Thyroid gland (tissue), 4 donors: ENCODE results near the gene TDRD7. TPM values are rescaled to one million over a fixed set of nuclear protein-coding genes. Genes with fewer than 3 reads are reported as not detected.

Experiments
- DNase-seq, 2 donors: peaks; one replicate each; pipeline ENCODE4 v3.0.0-alpha.2; 2019
- H3K27ac ChIP-seq, 3 donors: fragments of 200-600 bp; sonication (generic); 1 replicate in 2 of 3; 2 replicates in 1 of 3; pipeline ENCODE4 v1.5.1; 2016 to 2019; ENCODE audit warnings: mild to moderate bottlenecking in 1 of 3, moderate library complexity in 1 of 3
- H3K27me3 ChIP-seq: fragments of 200-600 bp; sonication (generic); one replicate; pipeline ENCODE4 v1.5.1; 2019
- H3K36me3 ChIP-seq, 2 donors: fragments of 200-600 bp; sonication (generic); one replicate each; pipeline ENCODE4 v1.5.1; 2016 to 2019
- H3K4me1 ChIP-seq, 2 donors: fragments of 200-600 bp; sonication (generic); one replicate each; pipeline ENCODE4 v1.5.1; 2017 to 2019
- H3K4me3 ChIP-seq, 3 donors: fragments of 200-600 bp; sonication (generic); replicated peaks in 1 of 3; 1 replicate in 2 of 3; 2 replicates in 1 of 3; pipeline ENCODE4 v1.5.1; 2016; ENCODE audit warnings: mild to moderate bottlenecking in 1 of 3
- H3K9me3 ChIP-seq: fragments of 200-600 bp; sonication (generic); one replicate; pipeline ENCODE4 v1.5.1; 2017
- CTCF ChIP-seq, 6 experiments: fragments of 200-600 bp in 3 of 6; fragments of 450-650 bp in 3 of 6; sonication (generic) in 3 of 6; IDR thresholded peaks; one replicate each; pipeline ENCODE4 v1.5.1; 2016 to 2019; ENCODE audit warnings: antibody characterized with exemption in 6 of 6, mild to moderate bottlenecking in 2 of 6, inconsistent platforms in 1 of 6, moderate library complexity in 1 of 6
- POLR2A ChIP-seq, 2 donors: fragments of 450-650 bp; IDR thresholded peaks; one replicate each; pipeline ENCODE4 v1.6.1; 2017; ENCODE audit warnings: antibody characterized with exemption in 2 of 2, mild to moderate bottlenecking in 2 of 2, moderate library complexity in 1 of 2
- WGBS, 2 donors: methylation state at CpG; one replicate each; pipeline ENCODE4 v1.1.5; 2017; 5-methylcytosine and 5-hydroxymethylcytosine counted together
- intact Hi-C: fragments of 100-400 bp; cut with DNase I; formaldehyde crosslinking; loops from one replicate; pipeline ENCODE4 v1.15.1; 2023
- total RNA-seq, 4 donors: library from RNA; depleted of rRNA; stranded (reverse); fragments of >200 nt; gene quantifications; one replicate each; pipeline ENCODE4 v1.2.3, GENCODE V29; 2016

The TDRD7 gene
- total RNA-seq, 4 donors from 2014 or later: 9.9 to 12.8 (median 11.4) TPM

DNA sequence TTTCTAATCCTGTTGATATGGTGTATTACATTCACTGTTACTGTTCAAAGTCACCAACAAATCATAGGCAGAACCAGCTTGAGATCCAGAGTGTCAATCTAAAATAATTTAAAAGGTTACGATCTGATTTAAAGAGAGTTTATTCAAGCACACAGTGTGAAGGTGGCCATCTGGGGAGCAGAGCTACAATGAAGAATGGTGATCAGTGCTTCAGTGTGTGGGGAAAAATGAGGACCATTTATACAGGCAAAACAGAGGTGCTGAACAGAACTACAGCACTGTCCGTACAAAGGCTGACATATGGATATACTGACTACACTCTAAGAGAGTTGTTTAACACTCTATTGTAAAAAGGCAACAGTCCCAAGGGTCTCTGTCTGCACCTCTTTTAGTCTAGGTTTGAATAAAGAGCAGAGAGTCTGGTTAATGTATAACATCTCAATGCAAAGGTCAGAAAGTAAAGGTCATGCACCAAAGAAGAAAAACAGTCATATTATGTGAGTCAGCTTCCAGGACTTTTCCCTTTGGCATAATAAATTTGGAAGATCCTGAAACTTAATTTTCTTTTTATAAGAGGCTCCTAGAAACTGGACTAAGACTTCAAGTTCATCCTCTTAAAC is 29.7 kb upstream of the TDRD7 start:
- Histone ChIP-seq H3K4me3 (no peak overlapping the region), H3K27ac (no peak overlapping the region), H3K36me3 (no peaks in the 10 kb centered on the region), H3K27me3 (no peaks in the 10 kb centered on the region), H3K9me3 (no peaks in the 10 kb centered on the region), H3K4me1 (peaks cover 0 to 3% of the 10 kb centered on the region in 2 donors)
- DNase-seq: no peak
- 82 to 90% methylated on average over 2 of the region's 2 CpGs for WGBS, 2 donors
- TF ChIP-seq CTCF (IDR thresholded peaks at IDR 0.05) (no peak), POLR2A (IDR thresholded peaks at IDR 0.05) (no peak)
- intact Hi-C loops: no loop called here

DNA sequence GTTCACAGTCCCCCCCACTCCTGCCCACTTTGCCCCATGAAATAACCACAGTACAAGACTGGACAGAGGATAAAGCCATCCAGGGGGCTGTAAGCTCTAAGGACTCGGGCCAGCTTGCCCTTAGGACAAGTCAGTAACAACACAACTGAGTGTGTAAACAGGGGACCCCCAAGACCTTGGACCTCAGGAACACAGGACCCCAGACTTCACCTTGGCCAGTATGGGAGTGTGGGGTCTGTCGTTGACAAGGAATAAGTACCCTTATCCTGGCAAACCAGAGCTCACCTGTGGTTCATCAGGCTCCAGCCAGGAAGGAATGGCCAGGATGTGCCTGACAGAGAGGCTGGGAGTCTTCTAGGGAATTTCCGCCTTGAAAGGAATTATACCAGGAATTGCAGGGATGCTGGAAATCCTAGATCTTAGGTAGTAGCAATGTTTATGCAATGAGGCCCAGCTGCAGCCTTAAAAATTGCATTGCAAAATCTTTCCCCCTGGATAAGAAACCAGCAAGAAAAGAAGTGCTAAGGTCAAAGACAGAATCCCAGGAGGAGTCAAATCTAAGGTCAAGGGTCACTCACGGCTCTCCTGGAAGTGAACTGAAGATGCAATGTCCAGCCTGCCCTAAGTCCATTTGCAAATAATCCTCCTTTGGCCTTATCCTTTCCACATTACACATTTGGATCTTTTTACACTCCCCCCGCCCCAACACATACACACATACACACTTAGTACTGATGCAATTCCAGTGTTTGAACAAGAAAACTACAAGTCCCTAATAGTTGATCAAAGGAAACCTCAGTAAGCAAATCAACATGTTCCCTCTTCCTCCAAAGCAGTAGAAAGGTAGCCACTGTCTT is 27.3 kb upstream of the TDRD7 start:
- Histone ChIP-seq H3K4me3 (no peak overlapping the region), H3K27me3 (no peaks in the 10 kb centered on the region), H3K4me1 (peaks cover 0 to 5% of the 10 kb centered on the region in 2 donors), H3K9me3 (no peaks in the 10 kb centered on the region), H3K27ac (no peak overlapping the region), H3K36me3 (no peaks in the 10 kb centered on the region)
- no peak for DNase-seq
- intact Hi-C loops: no loop called here
- WGBS, 2 donors: 76 to 87% methylated on average over 5 of the region's 5 CpGs
- TF ChIP-seq CTCF (IDR thresholded peaks at IDR 0.05): no peak
- no peak for TF ChIP-seq POLR2A (IDR thresholded peaks at IDR 0.05)

- WGBS, 2 donors: 81 to 90% methylated on average over 10 to 11 of the region's 15 CpGs
- Histone ChIP-seq H3K36me3 (no peaks in the 10 kb centered on the region), H3K9me3 (no peaks in the 10 kb centered on the region), H3K27ac (no peak overlapping the region), H3K4me3 (no peak overlapping the region), H3K27me3 (no peaks in the 10 kb centered on the region), H3K4me1 (peaks cover 0 to 5% of the 10 kb centered on the region in 2 donors)
- intact Hi-C loops: no loop called here
- TF ChIP-seq CTCF (IDR thresholded peaks at IDR 0.05) (no peak), POLR2A (IDR thresholded peaks at IDR 0.05) (no peak)
- DNase-seq: no peak
Measured at GRCh38 chr9:97385626-97386264, 26.2 kb upstream of the TDRD7 start.

DNA sequence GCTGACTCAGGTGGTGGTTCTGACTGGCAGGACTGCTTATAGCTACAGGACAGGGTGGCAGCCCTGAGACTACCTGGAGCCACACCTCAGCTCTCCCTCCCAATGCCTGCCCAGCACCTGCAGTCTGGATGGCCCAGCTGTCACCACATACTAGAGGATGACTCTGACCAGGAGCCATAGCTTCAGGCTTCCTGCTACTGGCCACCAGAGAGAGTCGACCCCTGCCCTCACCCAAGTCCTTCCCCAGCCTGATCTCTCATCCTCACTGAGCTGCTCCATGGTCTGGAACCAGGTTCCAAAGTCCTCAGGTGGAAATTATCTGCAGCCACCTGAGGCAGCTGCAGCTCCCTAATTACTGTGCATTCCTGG is 25.6 kb upstream of the TDRD7 start:
- H3K9me3 ChIP-seq: no peaks in the 10 kb centered on the region
- DNase-seq: no peak
- H3K27ac ChIP-seq: no peak overlapping the region
- peaks cover 0 to 5% of the 10 kb centered on the region in 2 donors for H3K4me1 ChIP-seq
- intact Hi-C loops: no loop called here
- WGBS, 2 donors: 29 to 40% methylated on average over 1 of the region's 1 CpG
- no peaks in the 10 kb centered on the region for H3K27me3 ChIP-seq
- no peaks in the 10 kb centered on the region for H3K36me3 ChIP-seq
- TF ChIP-seq CTCF (IDR thresholded peaks at IDR 0.05) (no peak), POLR2A (IDR thresholded peaks at IDR 0.05) (no peak)
- H3K4me3 ChIP-seq: no peak overlapping the region
